Embryonic facial prominence (tissue), 1 donor: ENCODE results near the gene PTPRK.
"Not testable (repeated sequence)": the region's sequence is repeated elsewhere in the genome, so short reads cannot be mapped to it uniquely, and the experiment has no call there.

Source experiments
- DNase-seq: peaks from one replicate; pipeline ENCODE4 v3.0.0-alpha.2; 2016; ENCODE audit errors: extremely low spot score

The PTPRK gene

DNA sequence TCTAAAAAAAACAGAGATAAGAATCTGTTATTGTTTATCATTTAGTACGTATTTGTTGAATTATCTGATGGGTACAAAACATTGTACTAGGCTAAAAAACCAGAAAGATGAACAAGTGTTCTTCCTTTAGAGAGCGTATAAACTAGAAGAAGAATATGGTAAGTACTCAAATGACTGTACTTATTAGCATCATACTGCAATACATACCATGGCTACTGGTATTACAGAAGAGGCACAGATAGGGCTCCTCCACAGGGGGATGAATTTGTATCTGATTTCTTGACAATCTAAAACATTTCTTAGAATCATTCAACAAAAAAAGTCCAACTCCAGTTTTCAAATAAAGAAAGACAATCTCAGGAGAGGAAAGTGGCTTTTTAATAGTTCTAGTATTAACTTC, 501.6 kb downstream of the PTPRK start:
- no peak for DNase-seq

DNA sequence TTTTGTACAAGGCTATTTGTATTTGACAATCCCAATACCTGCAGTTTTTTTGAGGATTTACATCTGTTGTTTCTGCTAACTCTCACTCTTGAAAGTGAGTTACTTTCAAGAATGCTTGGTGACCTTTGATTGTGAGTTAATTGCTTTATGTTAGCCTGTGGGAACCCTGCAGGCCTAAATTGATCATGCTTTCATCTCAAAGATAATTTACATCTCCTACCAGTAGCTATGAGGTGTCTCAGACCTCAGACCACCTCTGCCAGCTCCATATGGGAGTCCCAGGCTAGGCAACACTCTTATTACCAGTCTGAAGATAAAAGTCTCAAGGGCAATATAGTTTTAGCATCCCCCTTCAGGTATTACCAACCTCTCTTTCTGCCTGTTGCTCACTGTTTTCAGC, 503.1 kb downstream of the PTPRK start:
- DNase-seq = no peak

DNA sequence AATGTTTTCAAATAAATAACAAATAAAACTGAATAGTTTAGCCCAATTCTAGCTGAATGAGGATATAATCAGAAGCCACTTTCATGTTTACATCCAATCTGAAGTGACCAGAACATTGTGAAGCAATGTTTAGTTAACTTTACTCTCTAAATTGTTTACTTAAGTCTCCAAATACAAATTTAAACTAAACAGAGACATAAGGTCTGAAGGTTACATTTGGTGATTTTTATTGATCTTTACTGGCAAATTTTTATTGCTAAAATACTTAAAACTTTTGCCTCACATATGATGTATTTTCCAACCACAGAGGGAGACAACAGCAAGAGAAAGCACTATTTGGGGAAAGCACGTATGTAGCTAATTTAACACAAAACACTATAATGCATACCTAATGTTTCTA, 512.7 kb downstream of the PTPRK start:
- no peak for DNase-seq

GRCh38 chr6:128005009-128005408, 515.4 kb downstream of the PTPRK start:
- DNase-seq = no peak

DNA sequence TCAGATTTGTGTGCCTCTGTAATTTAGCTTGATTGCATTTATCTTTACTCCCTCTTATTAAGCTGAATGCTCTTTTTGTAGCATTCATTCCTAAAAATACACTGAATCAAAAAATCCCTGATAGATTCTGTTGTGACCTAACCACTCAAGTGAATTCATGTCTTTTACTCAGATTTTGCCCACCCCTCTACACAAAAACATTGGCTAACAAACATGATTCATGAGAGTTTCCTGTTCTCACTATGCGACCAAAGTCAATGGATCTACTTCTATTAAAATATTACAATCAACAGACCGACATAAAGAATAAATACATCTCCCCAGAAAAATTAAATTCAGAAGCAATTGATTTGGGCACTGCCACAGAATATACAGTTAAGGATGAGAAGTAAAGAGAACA, 520.0 kb downstream of the PTPRK start:
- no peak for DNase-seq

GRCh38 chr6:127998985-127999384, 521.4 kb downstream of the PTPRK start:
- no peak for DNase-seq

GRCh38 chr6:127997496-127998164, 522.8 kb downstream of the PTPRK start:
- no peak for DNase-seq

DNA sequence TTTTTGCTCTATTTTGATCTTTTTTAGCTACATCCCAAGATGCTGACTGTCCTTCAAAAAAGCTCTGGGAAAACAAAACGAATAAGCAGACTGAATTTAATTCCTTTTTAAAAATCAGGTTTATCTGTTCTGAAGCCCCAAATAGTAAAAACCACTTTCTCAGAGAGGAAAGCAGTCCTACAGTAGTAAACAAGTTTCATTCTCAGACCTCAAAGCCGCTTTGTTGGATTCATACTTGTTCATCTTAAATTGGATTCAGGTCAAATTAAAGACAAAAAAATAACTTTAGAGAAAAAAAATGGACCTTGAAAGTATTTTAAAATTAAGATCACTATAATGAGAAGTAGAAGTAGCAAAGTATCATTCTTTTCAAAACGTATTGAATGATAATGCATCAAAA, 523.5 kb downstream of the PTPRK start:
- no peak for DNase-seq

DNA sequence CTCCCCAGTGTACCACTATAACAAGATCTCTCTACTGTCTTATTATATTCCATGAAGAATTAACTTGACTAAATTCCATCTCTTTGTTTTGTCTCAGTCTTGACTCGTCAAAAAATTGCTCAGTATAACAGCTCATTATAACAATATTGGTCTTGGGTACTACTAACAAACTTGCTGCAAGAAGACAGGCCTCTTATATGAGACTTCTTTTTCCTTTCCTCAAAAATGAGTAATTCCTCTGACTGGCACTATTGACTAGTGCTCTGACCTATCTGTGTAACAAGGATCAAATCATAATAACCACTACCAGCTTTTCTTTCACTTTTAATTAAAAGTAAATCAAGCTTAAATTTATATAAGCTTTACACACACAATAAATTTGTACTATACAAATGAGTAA, 528.3 kb downstream of the PTPRK start:
- DNase-seq = no peak

GRCh38 chr6:127990074-127990473, 530.3 kb downstream of the PTPRK start:
- no peak for DNase-seq

DNA sequence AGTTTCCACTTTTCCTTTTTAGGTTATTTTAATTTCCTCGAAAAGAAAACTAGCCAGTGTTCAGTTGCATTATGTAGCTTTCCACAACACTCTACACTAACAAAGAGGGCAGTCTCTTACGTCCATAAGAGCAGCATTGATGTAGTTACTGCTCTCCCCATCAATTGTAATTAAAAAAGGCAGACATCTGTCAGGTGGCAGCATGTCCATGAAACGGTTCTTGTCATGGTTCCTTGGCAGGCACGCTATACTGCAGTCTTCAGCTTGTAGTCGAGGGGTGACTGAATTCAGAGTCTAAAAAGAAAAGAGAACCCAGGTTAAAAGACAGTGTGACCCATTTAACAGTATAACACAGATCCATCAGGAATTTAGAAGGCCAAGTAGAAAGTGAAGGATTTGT, 539.4 kb downstream of the PTPRK start:
- DNase-seq = no peak

GRCh38 chr6:127978185-127978584, 542.2 kb downstream of the PTPRK start:
- DNase-seq = not testable (repeated sequence)

GRCh38 chr6:127976796-127977195, 543.6 kb downstream of the PTPRK start:
- DNase-seq = no peak

DNA sequence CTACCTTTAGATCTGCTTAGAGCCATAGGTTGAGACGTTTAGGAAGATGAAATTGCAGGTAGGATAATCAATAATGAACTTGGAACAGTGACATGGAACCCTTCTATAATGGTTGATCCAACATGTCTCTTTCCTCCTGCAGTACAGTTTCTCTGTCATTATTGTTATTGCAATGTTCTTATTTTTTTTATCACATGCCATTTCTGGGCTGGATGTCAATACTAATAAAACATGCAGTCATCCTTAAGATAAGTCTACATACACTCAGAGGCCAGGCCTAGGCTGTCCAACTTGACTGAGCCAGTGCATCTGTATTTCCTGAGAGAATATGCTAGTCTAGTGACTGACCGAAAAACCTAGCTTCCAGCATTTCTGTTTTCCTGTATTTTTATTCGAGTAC, 544.3 kb downstream of the PTPRK start:
- no peak for DNase-seq

DNA sequence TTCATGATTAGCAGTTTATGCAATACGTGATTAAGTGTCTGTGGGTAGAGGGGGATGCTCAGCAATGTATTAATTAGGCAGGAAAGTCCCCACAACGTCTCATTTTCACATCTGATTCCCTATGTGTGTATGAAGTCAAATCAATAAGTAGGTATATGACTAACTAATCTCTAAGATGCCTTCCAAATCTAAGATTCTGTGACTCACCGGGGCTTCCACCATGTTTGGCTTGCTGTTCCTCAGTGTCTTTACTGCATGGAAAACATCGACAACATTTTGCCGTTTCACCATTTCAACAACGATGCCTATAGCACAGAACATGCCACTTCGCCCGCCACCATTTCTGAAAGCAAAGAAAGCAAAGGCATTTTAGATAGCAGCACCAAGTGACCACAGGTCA, 547.6 kb downstream of the PTPRK start:
- no peak for DNase-seq

DNA sequence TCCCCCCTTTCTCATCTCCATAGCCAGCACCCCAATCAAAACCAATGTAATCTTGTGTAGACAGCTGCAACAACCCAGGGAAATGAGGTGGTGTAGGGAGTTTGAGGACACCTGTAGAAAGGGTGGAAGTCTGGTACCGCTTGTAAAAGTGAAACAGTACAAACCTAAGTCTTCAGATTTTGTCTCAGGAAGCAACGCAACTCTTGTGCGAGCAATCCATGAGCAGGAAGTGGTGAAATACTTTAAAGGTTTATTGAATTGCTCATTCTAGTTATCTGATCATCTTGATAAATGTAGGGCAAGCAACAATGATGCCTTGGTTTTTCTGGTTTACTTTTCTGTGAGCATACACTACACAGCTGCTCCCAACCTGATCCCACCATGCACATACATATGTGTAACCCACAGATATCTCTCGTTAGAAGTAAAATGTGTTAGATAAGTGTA, 548.4 kb downstream of the PTPRK start:
- DNase-seq = no peak

DNA sequence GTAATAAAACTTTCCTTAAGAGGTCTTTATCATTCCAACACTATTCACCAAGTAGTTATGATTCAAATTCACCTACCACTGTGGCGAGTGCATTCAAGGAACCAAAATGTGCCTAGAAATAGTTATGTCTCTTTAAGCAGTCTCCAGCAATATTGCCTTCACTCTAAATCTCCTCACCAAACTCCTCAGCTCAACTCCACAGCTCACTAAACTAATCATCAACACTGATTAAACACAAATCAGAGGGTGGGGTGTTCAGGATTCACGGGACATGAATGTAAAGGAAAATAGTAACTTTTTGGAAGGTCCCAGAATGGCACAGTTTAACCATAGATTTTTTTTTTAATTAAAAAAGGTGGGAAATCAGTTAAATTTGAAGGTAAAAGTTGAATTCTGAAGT, 549.0 kb downstream of the PTPRK start:
- no peak for DNase-seq

GRCh38 chr6:127969701-127970100, 550.7 kb downstream of the PTPRK start:
- no peak for DNase-seq

GRCh38 chr6:127968394-127968793, 552.0 kb downstream of the PTPRK start:
- DNase-seq = no peak

DNA sequence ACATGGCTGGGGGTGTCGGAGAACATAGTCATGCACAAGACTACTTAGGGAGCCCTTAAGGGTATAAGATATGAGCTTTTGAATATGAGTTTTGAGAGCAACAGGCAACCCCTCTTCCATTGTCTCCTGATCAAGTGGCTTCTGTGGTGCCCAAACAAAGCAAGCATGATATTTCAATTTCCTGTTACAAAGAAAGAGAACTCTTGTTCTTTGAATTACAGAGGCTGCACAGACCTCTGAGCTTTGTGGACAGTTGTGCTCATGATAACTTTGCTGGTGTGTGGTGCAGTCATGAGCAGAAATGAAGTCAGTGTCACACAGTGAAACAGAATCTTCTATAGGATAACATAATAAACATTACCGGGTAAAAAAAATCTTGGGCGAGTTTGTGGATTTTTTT, 552.7 kb downstream of the PTPRK start:
- DNase-seq = no peak

GRCh38 chr6:127966616-127967015, 553.8 kb downstream of the PTPRK start:
- no peak for DNase-seq

GRCh38 chr6:127963495-127963894, 556.9 kb downstream of the PTPRK start:
- no peak for DNase-seq

GRCh38 chr6:127959869-127960268, 560.5 kb downstream of the PTPRK start:
- no peak for DNase-seq

GRCh38 chr6:127956956-127957355, 563.4 kb downstream of the PTPRK start:
- DNase-seq = no peak
